HepG2 (cell line): ENCODE data around the gene MATN1. TPM values are rescaled to one million over a fixed set of nuclear protein-coding genes. Genes with fewer than 3 reads are reported as not detected.

Experiments used
- ATAC-seq: fragments of 200-7000 bp; cut with Tn5 transposase; 3 replicates; pipeline ENCODE4 v1.9.1; 2020; ENCODE audit warnings: mild to moderate bottlenecking, moderate library complexity
- BruUV-seq: library from RNA; stranded (reverse); fragments of 400-500 nt; replicated peaks from 2 replicates; lab custom pipeline; 2021; lab: Mats Ljungman, UMichigan
- CTCF ChIA-PET: fragments of 300-600 bp; formaldehyde crosslinking; extraction: SDS; loops from one replicate; lab custom pipeline; 2021; ENCODE audit warnings: low total read pairs, inconsistent platforms, low intra/inter-chr PET ratio; lab: Yijun Ruan, JAX
- POLR2A ChIA-PET: fragments of 350-600 bp; sonication (Branson Sonifier 250); formaldehyde crosslinking; loops from one replicate; lab custom pipeline; 2020; ENCODE audit warnings: antibody characterized with exemption, inconsistent platforms; lab: Yijun Ruan, JAX
- DNase-seq: peaks from one replicate; pipeline ENCODE4 v3.0.0-alpha.2; 2015; ENCODE audit warnings: low spot score
- FAIRE-seq: peaks from 3 replicates; lab custom pipeline; 2011; peaks lifted over from hg19 to GRCh38; lab: Jason Lieb, UNC
- H2AFZ ChIP-seq: one replicate; pipeline ENCODE4 v1.6.1; 2011; ENCODE audit warnings: low read length, inconsistent platforms
- H3K27ac ChIP-seq: fragments of 300-600 bp; 3 replicates; pipeline ENCODE4 v1.8.0; 2011; ENCODE audit warnings: mixed run types, mild to moderate bottlenecking, mixed read lengths, low read length, inconsistent platforms; ENCODE audit not compliant: insufficient read depth; ENCODE audit errors: extremely low read length
- H3K27me3 ChIP-seq, 2 experiments: fragments of 200-600 bp in 1 of 2; 2 replicates in 1 of 2; 3 replicates in 1 of 2; pipeline versions ENCODE4 v1.6.0 to v1.8.0; 2011; ENCODE audit warnings: low read length in 2 of 2, mild to moderate bottlenecking in 2 of 2, moderate library complexity in 2 of 2, inconsistent platforms in 1 of 2; ENCODE audit not compliant: insufficient read depth in 2 of 2, control insufficient read depth in 1 of 2
- H3K36me3 ChIP-seq, 2 experiments: fragments of 200-600 bp in 1 of 2; replicated peaks in 1 of 2; 2 replicates in 1 of 2; 3 replicates in 1 of 2; pipeline versions ENCODE4 v1.5.1 to v1.8.0; 2011; ENCODE audit warnings: low read length in 2 of 2, inconsistent platforms in 1 of 2; ENCODE audit not compliant: insufficient read depth in 2 of 2, control insufficient read depth in 1 of 2
- H3K4me1 ChIP-seq: 2 replicates; pipeline ENCODE4 v1.5.1; 2012; ENCODE audit warnings: low read length, inconsistent platforms; ENCODE audit not compliant: insufficient read depth
- H3K4me2 ChIP-seq: 2 replicates; pipeline ENCODE4 v1.6.0; 2011; ENCODE audit warnings: low read depth, low read length, inconsistent platforms
- H3K4me3 ChIP-seq, 3 experiments: fragments of 200-600 bp in 1 of 3; sonication (generic), shearing (Covaris generic) in 1 of 3; replicated peaks in 1 of 3; 2 replicates each; pipeline ENCODE4 v1.5.1; 2011 to 2016; ENCODE audit warnings: low read length in 3 of 3, inconsistent platforms in 2 of 3, low read depth in 2 of 3, mild to moderate bottlenecking in 2 of 3, control low read depth in 1 of 3, mixed read lengths in 1 of 3; ENCODE audit not compliant: insufficient read depth in 1 of 3
- H3K79me2 ChIP-seq: one replicate; pipeline ENCODE4 v1.6.1; 2011; ENCODE audit warnings: low read length, inconsistent platforms; ENCODE audit not compliant: insufficient read depth
- H3K9ac ChIP-seq: 2 replicates; pipeline ENCODE4 v1.6.0; 2011; ENCODE audit warnings: mild to moderate bottlenecking, low read depth, low read length, inconsistent platforms; ENCODE audit not compliant: insufficient read depth
- H3K9me3 ChIP-seq: 2 replicates; pipeline ENCODE4 v1.5.1; 2012; ENCODE audit warnings: mild to moderate bottlenecking, low read length
- H4K20me1 ChIP-seq: 2 replicates; pipeline ENCODE4 v1.6.0; 2011; ENCODE audit warnings: inconsistent platforms, mild to moderate bottlenecking, low read length, moderate library complexity; ENCODE audit not compliant: insufficient read depth
- ARNT2 ChIP-seq: sonication (generic); formaldehyde crosslinking; IDR thresholded peaks from 2 replicates; pipeline ENCODE4 v1.8.0; 2022; ENCODE audit warnings: mild to moderate bottlenecking, low read depth, missing genetic modification reagents, moderate library complexity
- DNMT3B ChIP-seq: conservative IDR thresholded peaks from 2 replicates; pipeline ENCODE4 v1.6.1; 2016; ENCODE audit warnings: missing biosample characterization, control low read depth
- DR1 ChIP-seq: sonication (generic); formaldehyde crosslinking; IDR thresholded peaks from 2 replicates; pipeline ENCODE4 v1.8.0; 2021; ENCODE audit warnings: mild to moderate bottlenecking, missing genetic modification reagents, inconsistent platforms
- IRF1 ChIP-seq: sonication (generic); formaldehyde crosslinking; IDR thresholded peaks from 2 replicates; pipeline ENCODE4 v1.4.0; 2020; ENCODE audit warnings: low read depth, mild to moderate bottlenecking, missing genetic modification reagents
- JUND ChIP-seq: sonication (generic); formaldehyde crosslinking; IDR thresholded peaks from 2 replicates; pipeline ENCODE4 v1.8.0; 2022; ENCODE audit warnings: mild to moderate bottlenecking, missing genetic modification reagents
- KMT2A ChIP-seq: sonication (generic); formaldehyde crosslinking; IDR thresholded peaks from 2 replicates; pipeline ENCODE4 v1.4.0; 2020; ENCODE audit warnings: missing genetic modification reagents
- MAF1 ChIP-seq: sonication (generic); formaldehyde crosslinking; IDR thresholded peaks from 2 replicates; pipeline ENCODE4 v1.5.0; 2020; ENCODE audit warnings: missing genetic modification reagents, borderline replicate concordance
- NRL ChIP-seq: sonication (generic); formaldehyde crosslinking; IDR thresholded peaks from 2 replicates; pipeline ENCODE4 v1.5.0; 2020; ENCODE audit warnings: missing genetic modification reagents, mild to moderate bottlenecking, moderate library complexity, borderline replicate concordance
- SALL1 ChIP-seq: sonication (generic); formaldehyde crosslinking; IDR thresholded peaks from 2 replicates; pipeline ENCODE4 v1.8.0; 2022; ENCODE audit warnings: mild to moderate bottlenecking, missing genetic modification reagents
- SAP130 ChIP-seq: IDR thresholded peaks from 2 replicates; pipeline ENCODE4 v1.6.1; 2016; ENCODE audit warnings: low read depth
- SP2 ChIP-seq: sonication (generic); formaldehyde crosslinking; IDR thresholded peaks from 2 replicates; pipeline ENCODE4 v1.5.1; 2020; ENCODE audit warnings: mild to moderate bottlenecking, missing genetic modification reagents
- SP4 ChIP-seq: sonication (generic); formaldehyde crosslinking; IDR thresholded peaks from 2 replicates; pipeline ENCODE4 v1.8.1; 2023; ENCODE audit warnings: mild to moderate bottlenecking, missing genetic modification reagents
- SPEN ChIP-seq: sonication (generic); formaldehyde crosslinking; IDR thresholded peaks from 2 replicates; pipeline ENCODE4 v1.5.1; 2020; ENCODE audit warnings: low read depth, mild to moderate bottlenecking, missing genetic modification reagents
- TFDP1 ChIP-seq: IDR thresholded peaks from 2 replicates; pipeline ENCODE4 v1.6.1; 2016; ENCODE audit warnings: missing compliant biosample characterization, missing genetic modification reagents, borderline replicate concordance
- U2AF1 ChIP-seq: fragments of 200-400 bp; formaldehyde crosslinking; optimal IDR thresholded peaks from 2 replicates; pipeline ENCODE3; 2017; ENCODE audit warnings: mild to moderate bottlenecking, low read depth, low read length
- ZFP36 ChIP-seq: fragments of 150-350 bp; IDR thresholded peaks from 2 replicates; pipeline ENCODE4 v1.6.1; 2018; ENCODE audit warnings: borderline replicate concordance, low read length, low read depth; ENCODE audit not compliant: partially characterized antibody
- ZFP36L2 ChIP-seq: sonication (generic); formaldehyde crosslinking; IDR thresholded peaks from 2 replicates; pipeline ENCODE4 v1.4.0; 2020; ENCODE audit warnings: missing genetic modification reagents
- ZNF3 ChIP-seq: IDR thresholded peaks from 2 replicates; pipeline ENCODE4 v1.7.0; 2017; ENCODE audit warnings: inconsistent platforms
- WGBS: methylation state at CpG from one replicate; pipeline ENCODE4 v1.1.6; 2017; ENCODE audit warnings: low lambda C conversion rate; 5-methylcytosine and 5-hydroxymethylcytosine counted together
- in situ Hi-C: cut with HindIII; loops from 2 replicates; pipeline ENCODE4 v1.10.0; 2017; ENCODE audit warnings: low pct_unique_long_range_greater_than_20kb; ENCODE audit not compliant: extremely low pct_ligation_motif_present
- intact Hi-C: fragments of 100-400 bp; cut with micrococcal nuclease; formaldehyde crosslinking; loops from one replicate; pipeline ENCODE4 v1.10.0; 2022; ENCODE audit not compliant: unreplicated experiment
- polyA plus RNA-seq, 8 experiments: library from polyadenylated mRNA; depleted of rRNA in 3 of 8; stranded (reverse) in 7 of 8; unstranded in 1 of 8; fragments of >200 nt; fragmentation: Illumina TruSeq in 4 of 8; extraction: Trizol in 4 of 8; gene quantifications; 2 replicates each; pipeline versions ENCODE4 v1.2.1 to v1.2.3, GENCODE V29; 2011 to 2016; ENCODE audit warnings: low read depth in 4 of 8, missing spikeins in 1 of 8, mixed read lengths in 1 of 8; ENCODE audit not compliant: insufficient read depth in 1 of 8
- total RNA-seq, 5 experiments: library from RNA; depleted of rRNA; stranded (reverse); fragments of >200 nt; fragmentation: Illumina TruSeq; extraction: Trizol; gene quantifications; 2 replicates each; pipeline ENCODE4 v1.2.3, GENCODE V29; 2016; ENCODE audit warnings: low read depth in 1 of 5
- TF ChIP-seq, protein P1 (sequence below): sonication (generic); formaldehyde crosslinking; IDR thresholded peaks from 2 replicates; pipeline ENCODE4 v1.9.0; 2022; ENCODE audit warnings: missing genetic modification reagents, mild to moderate bottlenecking, borderline replicate concordance
- TF ChIP-seq, protein P2 (sequence below): fragments of 450-650 bp; IDR thresholded peaks from 2 replicates; pipeline ENCODE4 v1.6.1; 2017

MATN1 gene
- total and polyA plus RNA-seq, 2 of the 13 experiments (the other 11 are each of a cell fraction or from before 2014, with no cell fraction given) = 0.04 to 0.05 TPM

GRCh38 chr1:30726236-30726635, 2.9 kb upstream of the MATN1 start (continued):
- no peak for TF ChIP-seq JUND (CRISPR knock-in tag)
- no peak for TF ChIP-seq MAF1
- no peak for TF ChIP-seq DNMT3B (CRISPR knock-in tag)
- no peak for TF ChIP-seq ARNT2 (CRISPR knock-in tag)
- no peak for TF ChIP-seq SPEN (CRISPR knock-in tag)
- no peak for TF ChIP-seq SAP130 (CRISPR knock-in tag)
- TF ChIP-seq IRF1 (CRISPR knock-in tag) = no peak
- TF ChIP-seq, protein P1, sequence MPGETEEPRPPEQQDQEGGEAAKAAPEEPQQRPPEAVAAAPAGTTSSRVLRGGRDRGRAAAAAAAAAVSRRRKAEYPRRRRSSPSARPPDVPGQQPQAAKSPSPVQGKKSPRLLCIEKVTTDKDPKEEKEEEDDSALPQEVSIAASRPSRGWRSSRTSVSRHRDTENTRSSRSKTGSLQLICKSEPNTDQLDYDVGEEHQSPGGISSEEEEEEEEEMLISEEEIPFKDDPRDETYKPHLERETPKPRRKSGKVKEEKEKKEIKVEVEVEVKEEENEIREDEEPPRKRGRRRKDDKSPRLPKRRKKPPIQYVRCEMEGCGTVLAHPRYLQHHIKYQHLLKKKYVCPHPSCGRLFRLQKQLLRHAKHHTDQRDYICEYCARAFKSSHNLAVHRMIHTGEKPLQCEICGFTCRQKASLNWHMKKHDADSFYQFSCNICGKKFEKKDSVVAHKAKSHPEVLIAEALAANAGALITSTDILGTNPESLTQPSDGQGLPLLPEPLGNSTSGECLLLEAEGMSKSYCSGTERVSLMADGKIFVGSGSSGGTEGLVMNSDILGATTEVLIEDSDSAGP (CRISPR knock-in tag) = no peak
- TF ChIP-seq ZFP36L2 (CRISPR knock-in tag) = no peak
- no peak for TF ChIP-seq SP2
- TF ChIP-seq NRL (CRISPR knock-in tag) = no peak

- no peaks in the 10 kb centered on the region for H3K9me3 ChIP-seq
- no peak overlapping the region for H3K9ac ChIP-seq
- POLR2A ChIA-PET = no interaction called here
- H3K4me1 ChIP-seq = no peaks in the 10 kb centered on the region
- H3K36me3 ChIP-seq = no peaks in the 10 kb centered on the region
- no peak overlapping the region for H2AFZ ChIP-seq
- DNase-seq (no peak), FAIRE-seq (no peak), ATAC-seq (no peak)
- no peaks in the 10 kb centered on the region; the same call in 1 of the 2 replicates for H4K20me1 ChIP-seq
- no peaks in the 10 kb centered on the region for H3K79me2 ChIP-seq
- intact Hi-C loops (no loop called here), in situ Hi-C loops (no loop called here)
- H3K4me2 ChIP-seq = no peak overlapping the region
- WGBS = 55% methylated on average over 9 of the region's 17 CpGs
- CTCF ChIA-PET = no interaction called here
- H3K27ac ChIP-seq = no peak overlapping the region
- no TSS peak for BruUV-seq
- no peak overlapping the region for H3K4me3 ChIP-seq
- peaks cover 2 to 4% of the 10 kb centered on the region in 2 experiments; a peak in 4 of 5 replicates for H3K27me3 ChIP-seq
- TF ChIP-seq KMT2A (CRISPR knock-in tag) (no peak), ZNF3 (CRISPR knock-in tag) (no peak), SALL1 (CRISPR knock-in tag) (no peak), TFDP1 (CRISPR knock-in tag) (no peak), DR1 (no peak), ZFP36 (no peak), U2AF1 (no peak), SP4 (no peak)
- TF ChIP-seq, protein P2, sequence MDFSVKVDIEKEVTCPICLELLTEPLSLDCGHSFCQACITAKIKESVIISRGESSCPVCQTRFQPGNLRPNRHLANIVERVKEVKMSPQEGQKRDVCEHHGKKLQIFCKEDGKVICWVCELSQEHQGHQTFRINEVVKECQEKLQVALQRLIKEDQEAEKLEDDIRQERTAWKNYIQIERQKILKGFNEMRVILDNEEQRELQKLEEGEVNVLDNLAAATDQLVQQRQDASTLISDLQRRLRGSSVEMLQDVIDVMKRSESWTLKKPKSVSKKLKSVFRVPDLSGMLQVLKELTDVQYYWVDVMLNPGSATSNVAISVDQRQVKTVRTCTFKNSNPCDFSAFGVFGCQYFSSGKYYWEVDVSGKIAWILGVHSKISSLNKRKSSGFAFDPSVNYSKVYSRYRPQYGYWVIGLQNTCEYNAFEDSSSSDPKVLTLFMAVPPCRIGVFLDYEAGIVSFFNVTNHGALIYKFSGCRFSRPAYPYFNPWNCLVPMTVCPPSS = no peak
These were observed 2.2 kb upstream of the MATN1 start for GRCh38 chr1:30725450-30726095.
